Measurements from ENCODE around the gene ZBTB47. TPM values are rescaled to one million over a fixed set of nuclear protein-coding genes. Genes with fewer than 3 reads are reported as not detected.

ZBTB47 gene
- total RNA-seq, 1 donor from 2014 or later, result 20.0 TPM

GRCh38 chr3:42680271-42680670 lies 26.8 kb downstream of the ZBTB47 start:
- ATAC-seq (no peak), DNase-seq (no peak)
- H3K27me3 ChIP-seq (ENCODE audit: low read depth), result peaks cover 2% of the 10 kb centered on the region
- no peaks in the 10 kb centered on the region for H3K36me3 ChIP-seq
- H3K9me3 ChIP-seq, result no peaks in the 10 kb centered on the region
- H3K4me1 ChIP-seq, result no peaks in the 10 kb centered on the region
- H3K4me3 ChIP-seq, result no peak overlapping the region
- intact Hi-C loops (cut with DNase I), result no loop called here
- no peak for TF ChIP-seq CTCF (IDR thresholded peaks at IDR 0.05)
- no peak overlapping the region for H3K27ac ChIP-seq

- H3K9me3 ChIP-seq, result no peaks in the 10 kb centered on the region
- H3K27ac ChIP-seq, result no peak overlapping the region
- ATAC-seq (no peak), DNase-seq (no peak)
- intact Hi-C loops (cut with DNase I), result no loop called here
- peaks cover 7% of the 10 kb centered on the region for H3K27me3 ChIP-seq (ENCODE audit: low read depth)
- no peaks in the 10 kb centered on the region for H3K36me3 ChIP-seq
- H3K4me3 ChIP-seq, result no peak overlapping the region
- no peaks in the 10 kb centered on the region for H3K4me1 ChIP-seq
- no peak for TF ChIP-seq CTCF (IDR thresholded peaks at IDR 0.05)
Measured at GRCh38 chr3:42680806-42681205, 27.3 kb downstream of the ZBTB47 start.

- no peak overlapping the region for H3K27ac ChIP-seq
- intact Hi-C loops (cut with DNase I), result no loop called here
- H3K36me3 ChIP-seq, result no peaks in the 10 kb centered on the region
- H3K9me3 ChIP-seq, result no peaks in the 10 kb centered on the region
- H3K27me3 ChIP-seq (ENCODE audit: low read depth), result peaks cover 14% of the 10 kb centered on the region
- ATAC-seq, result no peak
- no peak for TF ChIP-seq CTCF (IDR thresholded peaks at IDR 0.05)
- no peak for DNase-seq
- H3K4me1 ChIP-seq, result no peaks in the 10 kb centered on the region
- H3K4me3 ChIP-seq, result no peak overlapping the region
Measured at GRCh38 chr3:42681361-42682038, 28.0 kb downstream of the ZBTB47 start.

GRCh38 chr3:42682301-42683070 lies 29.0 kb downstream of the ZBTB47 start:
- H3K27ac ChIP-seq, result no peak overlapping the region
- intact Hi-C loops (cut with DNase I), result no loop called here
- peak; percentile 19 for DNase-seq
- no peak overlapping the region for H3K4me3 ChIP-seq
- ATAC-seq, result no peak
- no peaks in the 10 kb centered on the region for H3K4me1 ChIP-seq
- H3K9me3 ChIP-seq, result no peaks in the 10 kb centered on the region
- H3K36me3 ChIP-seq, result no peaks in the 10 kb centered on the region
- TF ChIP-seq CTCF (IDR thresholded peaks at IDR 0.05), result no peak
- H3K27me3 ChIP-seq (ENCODE audit: low read depth), result peaks cover 18% of the 10 kb centered on the region

- Histone ChIP-seq H3K4me3 (no peak overlapping the region), H3K36me3 (no peaks in the 10 kb centered on the region), H3K9me3 (no peaks in the 10 kb centered on the region), H3K4me1 (no peaks in the 10 kb centered on the region), H3K27ac (no peak overlapping the region), H3K27me3 (ENCODE audit: low read depth) (peaks cover 18% of the 10 kb centered on the region)
- DNase-seq (peak; percentile 46), ATAC-seq (peak; percentile 70 to 81)
- intact Hi-C loops (cut with DNase I), result no loop called here
- no peak for TF ChIP-seq CTCF (IDR thresholded peaks at IDR 0.05)
Measured at GRCh38 chr3:42683875-42684598, 30.5 kb downstream of the ZBTB47 start.
